Sigmoid colon (tissue), 7 donors: ENCODE results near the gene YJU2. TPM values are rescaled to one million over a fixed set of nuclear protein-coding genes. Genes with fewer than 3 reads are reported as not detected.

Source experiments
- DNase-seq: peaks from one replicate; pipeline ENCODE4 v3.0.0-alpha.2; 2019
- H3K27ac ChIP-seq, 4 donors: fragments of 200-600 bp; sonication (generic); one replicate each; pipeline ENCODE4 v1.5.1; 2016 to 2019; ENCODE audit warnings: mild to moderate bottlenecking in 1 of 4
- H3K27me3 ChIP-seq, 3 donors: fragments of 200-600 bp; sonication (generic); one replicate each; pipeline ENCODE4 v1.5.1; 2019; ENCODE audit warnings: mild to moderate bottlenecking in 1 of 3
- H3K36me3 ChIP-seq, 4 donors: fragments of 200-600 bp; sonication (generic); one replicate each; pipeline ENCODE4 v1.5.1; 2016 to 2019
- H3K4me1 ChIP-seq, 4 donors: fragments of 200-600 bp; sonication (generic); one replicate each; pipeline ENCODE4 v1.5.1; 2017 to 2019
- H3K4me3 ChIP-seq, 4 donors: fragments of 200-600 bp; sonication (generic); one replicate each; pipeline ENCODE4 v1.5.1; 2017 to 2019; ENCODE audit warnings: mild to moderate bottlenecking in 2 of 4, moderate library complexity in 1 of 4
- H3K9me3 ChIP-seq, 4 donors: fragments of 200-600 bp in 3 of 4; sonication (generic) in 3 of 4; one replicate each; pipeline versions ENCODE4 v1.5.1 to v1.6.1; 2013 to 2019
- CTCF ChIP-seq, 4 experiments: fragments of 450-650 bp in 3 of 4; fragments of 200-600 bp in 1 of 4; IDR thresholded peaks; one replicate each; pipeline ENCODE4 v1.5.1; 2016 to 2019; ENCODE audit warnings: antibody characterized with exemption in 4 of 4, mild to moderate bottlenecking in 3 of 4, moderate library complexity in 2 of 4
- EP300 ChIP-seq, 4 donors: sonication (generic); formaldehyde crosslinking; IDR thresholded peaks; one replicate each; pipeline ENCODE4 v1.6.1; 2017; ENCODE audit warnings: antibody characterized with exemption in 4 of 4
- POLR2A ChIP-seq, 2 donors: fragments of 450-650 bp; IDR thresholded peaks; one replicate each; pipeline ENCODE4 v1.6.1; 2016; ENCODE audit warnings: antibody characterized with exemption in 2 of 2, mild to moderate bottlenecking in 2 of 2, moderate library complexity in 2 of 2
- POLR2AphosphoS5 ChIP-seq, 4 donors: sonication (generic); formaldehyde crosslinking; IDR thresholded peaks; one replicate each; pipeline ENCODE4 v1.6.1; 2017; ENCODE audit warnings: antibody characterized with exemption in 4 of 4
- WGBS, 2 donors: extraction: QIAGEN DNeasy Blood & Tissue Kit; methylation state at CpG; one replicate each; pipeline ENCODE4 v1.1.7; 2013; 5-methylcytosine and 5-hydroxymethylcytosine counted together
- intact Hi-C: fragments of 100-400 bp; cut with DNase I; formaldehyde crosslinking; loops from one replicate; pipeline ENCODE4 v1.15.1; 2023
- polyA plus RNA-seq, 3 donors: library from polyadenylated mRNA; stranded (reverse); fragments of 200-250 nt; gene quantifications; one replicate each; pipeline ENCODE4 v1.2.3, GENCODE V29; 2013
- total RNA-seq, 4 donors: library from RNA; depleted of rRNA; stranded (reverse); fragments of >200 nt; gene quantifications; one replicate each; pipeline ENCODE4 v1.1.0, GENCODE V29; 2016
- donor health status: healthy with polysubstance abuse.
- donor health status: Bipolar disorder and iron deficiency.
- donor health status: healthy.

The YJU2 gene
- total and polyA plus RNA-seq, 7 donors: 19.4 to 31.8 (median 21.5) TPM

GRCh38 chr19:4294389-4294788 is 47.5 kb downstream of the YJU2 start:
- 58 to 63% methylated on average over 10 of the region's 10 CpGs for WGBS, 2 donors
- Histone ChIP-seq H3K36me3 (no peaks in the 10 kb centered on the region), H3K27ac (no peak overlapping the region), H3K9me3 (no peaks in the 10 kb centered on the region), H3K27me3 (peaks cover 0 to 20% (median 7%) of the 10 kb centered on the region in 3 donors), H3K4me1 (no peaks in the 10 kb centered on the region), H3K4me3 (no peak overlapping the region)
- intact Hi-C loops: no loop called here
- DNase-seq: no peak
- TF ChIP-seq EP300 (IDR thresholded peaks at IDR 0.05) (no peak), POLR2AphosphoS5 (IDR thresholded peaks at IDR 0.05) (no peak), POLR2A (IDR thresholded peaks at IDR 0.05) (no peak), CTCF (IDR thresholded peaks at IDR 0.05) (no peak)

GRCh38 chr19:4295972-4296771 is 49.3 kb downstream of the YJU2 start:
- Histone ChIP-seq H3K4me1 (no peaks in the 10 kb centered on the region), H3K9me3 (no peaks in the 10 kb centered on the region), H3K27me3 (peaks cover 0 to 20% (median 7%) of the 10 kb centered on the region in 3 donors), H3K27ac (no peak overlapping the region), H3K4me3 (no peak overlapping the region), H3K36me3 (no peaks in the 10 kb centered on the region)
- 34 to 49% methylated on average over 14 of the region's 14 CpGs for WGBS, 2 donors
- TF ChIP-seq POLR2AphosphoS5 (IDR thresholded peaks at IDR 0.05) (no peak), CTCF (IDR thresholded peaks at IDR 0.05) (no peak), POLR2A (IDR thresholded peaks at IDR 0.05) (no peak), EP300 (IDR thresholded peaks at IDR 0.05) (no peak)
- intact Hi-C loops: no loop called here
- no peak for DNase-seq

- H3K9me3 ChIP-seq: no peaks in the 10 kb centered on the region
- no peak overlapping the region for H3K27ac ChIP-seq
- H3K36me3 ChIP-seq: no peaks in the 10 kb centered on the region
- TF ChIP-seq POLR2AphosphoS5 (IDR thresholded peaks at IDR 0.05): no peak
- DNase-seq: no peak
- 81 to 85% methylated on average over 27 of the region's 27 CpGs for WGBS, 2 donors
- no peak overlapping the region for H3K4me3 ChIP-seq
- H3K27me3 ChIP-seq: peaks cover 0 to 20% (median 7%) of the 10 kb centered on the region in 3 donors
- intact Hi-C loops: no loop called here
- H3K4me1 ChIP-seq: no peaks in the 10 kb centered on the region
Measured at GRCh38 chr19:4297901-4298809, 51.3 kb downstream of the YJU2 start.

GRCh38 chr19:4298810-4299550 is 52.1 kb downstream of the YJU2 start:
- TF ChIP-seq CTCF (IDR thresholded peaks at IDR 0.05): no peak
- TF ChIP-seq EP300 (IDR thresholded peaks at IDR 0.05): no peak
- no peak for TF ChIP-seq POLR2AphosphoS5 (IDR thresholded peaks at IDR 0.05)
- no peak for TF ChIP-seq POLR2A (IDR thresholded peaks at IDR 0.05)
- H3K27me3 ChIP-seq: peaks cover 0 to 24% (median 10%) of the 10 kb centered on the region in 3 donors

More at GRCh38 chr19:4298810-4299550, 52.1 kb downstream of the YJU2 start:
- no peaks in the 10 kb centered on the region for H3K9me3 ChIP-seq
- no peak for DNase-seq
- 83 to 90% methylated on average over 8 of the region's 8 CpGs for WGBS, 2 donors
- intact Hi-C loops: no loop called here
- H3K27ac ChIP-seq: no peak overlapping the region
- H3K4me1 ChIP-seq: no peaks in the 10 kb centered on the region
- no peaks in the 10 kb centered on the region for H3K36me3 ChIP-seq
- H3K4me3 ChIP-seq: no peak overlapping the region
